Fibroblast of skin of back (primary cell): Measurements from ENCODE around the gene EMC9.

Experiments
- DNase-seq: peaks from one replicate; pipeline ENCODE4 v3.0.0-alpha.2; 2013

Gene EMC9

GRCh38 chr14:24147761-24148428, 6.5 kb upstream of the EMC9 start:
- DNase-seq: no peak

- DNase-seq: peak; percentile 99
Measured at GRCh38 chr14:24146978-24147760, 5.8 kb upstream of the EMC9 start, which contains the start of gene RNF31. Gene RNF31, plus strand, starts transcription at chr14:24147498. Its CDS starts 201 bp downstream, at chr14:24147699.

GRCh38 chr14:24146453-24146977, 5.1 kb upstream of the EMC9 start, which contains the start of gene PSME2:
Gene PSME2, minus strand, starts transcription at chr14:24146610. Its CDS starts 29 bp downstream, at chr14:24146581.
- peak; percentile 98 for DNase-seq

- DNase-seq: peak; percentile 71
Measured at GRCh38 chr14:24145690-24146452, 4.5 kb upstream of the EMC9 start.

- DNase-seq: no peak
Measured at GRCh38 chr14:24145219-24145618, 3.8 kb upstream of the EMC9 start.

GRCh38 chr14:24144451-24144850, 3.1 kb upstream of the EMC9 start:
- DNase-seq: no peak

GRCh38 chr14:24143511-24143910, 2.1 kb upstream of the EMC9 start:
- DNase-seq: peak; percentile 88

GRCh38 chr14:24139272-24139934, 2.0 kb downstream of the EMC9 start:
- DNase-seq: no peak

GRCh38 chr14:24138396-24139271, 2.8 kb downstream of the EMC9 start:
- no peak for DNase-seq

GRCh38 chr14:24137529-24138395, 3.6 kb downstream of the EMC9 start:
- DNase-seq: no peak

GRCh38 chr14:24136684-24137528, 4.5 kb downstream of the EMC9 start:
- DNase-seq: no peak

GRCh38 chr14:24135834-24136683, 5.3 kb downstream of the EMC9 start, which contains the start of gene PSME1:
Gene PSME1, plus strand, starts transcription at chr14:24136194. Its CDS starts 69 bp downstream, at chr14:24136263.
- peak; percentile 85 for DNase-seq

GRCh38 chr14:24135584-24135833, 5.9 kb downstream of the EMC9 start:
- DNase-seq: no peak

- no peak for DNase-seq
Measured at GRCh38 chr14:24133735-24134134, 7.7 kb downstream of the EMC9 start.

- no peak for DNase-seq
Measured at GRCh38 chr14:24132976-24133375, 8.4 kb downstream of the EMC9 start.

- no peak for DNase-seq
Measured at GRCh38 chr14:24132061-24132685, 9.2 kb downstream of the EMC9 start.

GRCh38 chr14:24131549-24131966, 9.8 kb downstream of the EMC9 start:
- DNase-seq: no peak
